HG03571 (cell line): ENCODE data around the gene PRKCA.
"Not testable (repeated sequence)": the region's sequence is repeated elsewhere in the genome, so short reads cannot be mapped to it uniquely, and the experiment has no call there.

Source experiments
- ATAC-seq: cut with Tn5 transposase; IDR thresholded peaks from one replicate; pipeline ENCODE4 v1.9.1; 2021; ENCODE audit not compliant: unreplicated experiment

PRKCA gene

GRCh38 chr17:66287911-66288310 is 14.5 kb upstream of the PRKCA start:
- no peak for ATAC-seq

GRCh38 chr17:66290101-66290722 is 12.2 kb upstream of the PRKCA start:
- no peak for ATAC-seq

- ATAC-seq = no peak
Measured at GRCh38 chr17:66292353-66292752, 10.1 kb upstream of the PRKCA start.

GRCh38 chr17:66296289-66296725 is 6.1 kb upstream of the PRKCA start:
- ATAC-seq = no peak

GRCh38 chr17:66297443-66297842 is 5.0 kb upstream of the PRKCA start:
- not testable (repeated sequence) for ATAC-seq

- ATAC-seq = no peak
Measured at GRCh38 chr17:66299711-66300110, 2.7 kb upstream of the PRKCA start.

- ATAC-seq = no peak
Measured at GRCh38 chr17:66300956-66301355, 1.5 kb upstream of the PRKCA start.

GRCh38 chr17:66301367-66301863 is 998 bp upstream of the PRKCA start:
- no peak for ATAC-seq

GRCh38 chr17:66302761-66303626 is 581 bp downstream of the PRKCA start:
- peak; percentile 36 for ATAC-seq

- no peak for ATAC-seq
Measured at GRCh38 chr17:66304304-66305174, 2.1 kb downstream of the PRKCA start.

- no peak for ATAC-seq
Measured at GRCh38 chr17:66306446-66306845, 4.0 kb downstream of the PRKCA start.

GRCh38 chr17:66307257-66307656 is 4.8 kb downstream of the PRKCA start:
- no peak for ATAC-seq

- ATAC-seq = no peak
Measured at GRCh38 chr17:66308856-66309255, 6.4 kb downstream of the PRKCA start.

GRCh38 chr17:66309793-66310192 is 7.4 kb downstream of the PRKCA start:
- no peak for ATAC-seq

- no peak for ATAC-seq
Measured at GRCh38 chr17:66310528-66311148, 8.2 kb downstream of the PRKCA start.

- ATAC-seq = no peak
Measured at GRCh38 chr17:66312912-66313311, 10.5 kb downstream of the PRKCA start.

- no peak for ATAC-seq
Measured at GRCh38 chr17:66313325-66313724, 10.9 kb downstream of the PRKCA start.

GRCh38 chr17:66313995-66314659 is 11.7 kb downstream of the PRKCA start:
- ATAC-seq = no peak

- ATAC-seq = no peak
Measured at GRCh38 chr17:66317629-66318028, 15.2 kb downstream of the PRKCA start.

- no peak for ATAC-seq
Measured at GRCh38 chr17:66319226-66319625, 16.8 kb downstream of the PRKCA start.
